Anterior cingulate cortex (tissue), 58 donors: ENCODE data around the gene PRH1.

Experiments used
- DNase-seq, 58 donors: peaks; one replicate each; lab custom pipeline; 2025; lab: John Stamatoyannopoulos, UW

PRH1 gene

GRCh38 chr12:10847744-10848143 lies 36.3 kb downstream of the PRH1 start:
- DNase-seq = no peak

- DNase-seq = no peak
Measured at GRCh38 chr12:10842862-10843261, 41.2 kb downstream of the PRH1 start.

DNA sequence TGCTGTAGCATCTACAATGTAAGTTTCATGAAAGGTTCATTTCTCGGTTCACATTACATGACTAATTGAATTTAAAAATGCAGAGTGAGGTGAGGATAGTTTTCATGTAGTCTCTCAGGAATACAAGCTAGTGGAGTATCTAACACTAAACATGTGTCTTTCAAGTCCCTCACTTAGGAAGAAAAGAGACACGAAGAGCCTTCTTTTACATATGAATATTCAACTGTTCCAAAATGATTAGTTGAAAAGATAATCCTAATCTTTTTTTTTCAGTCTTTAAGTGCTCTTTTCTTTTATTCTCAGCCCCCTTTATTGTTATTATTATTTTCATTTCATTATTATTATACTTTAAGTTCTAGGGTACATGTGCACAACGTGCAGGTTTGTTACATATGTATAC lies 45.6 kb downstream of the PRH1 start:
- no peak for DNase-seq
